Transverse colon (tissue), 4 donors: ENCODE measurements around the gene NRG2. TPM values are rescaled to one million over a fixed set of nuclear protein-coding genes. Genes with fewer than 3 reads are reported as not detected.

Experiments
- DNase-seq: peaks from one replicate; pipeline ENCODE4 v3.0.0-alpha.2; 2019
- H3K27ac ChIP-seq, 4 donors: fragments of 200-600 bp; sonication (generic); 2 replicates each; pipeline ENCODE4 v1.5.1; 2016 to 2018; ENCODE audit warnings: inconsistent platforms in 4 of 4
- H3K27me3 ChIP-seq: fragments of 200-600 bp; sonication (generic); 2 replicates; pipeline ENCODE4 v1.5.1; 2017; ENCODE audit warnings: inconsistent platforms
- H3K36me3 ChIP-seq, 4 donors: fragments of 200-600 bp; sonication (generic); 2 replicates each; pipeline ENCODE4 v1.5.1; 2017 to 2019; ENCODE audit warnings: inconsistent platforms in 4 of 4
- H3K4me1 ChIP-seq, 4 donors: fragments of 200-600 bp; sonication (generic); 2 replicates each; pipeline ENCODE4 v1.5.1; 2017 to 2020; ENCODE audit warnings: inconsistent platforms in 4 of 4
- H3K4me3 ChIP-seq, 4 donors: fragments of 200-600 bp; sonication (generic); 1 replicate in 1 of 4; 2 replicates in 3 of 4; pipeline versions ENCODE4 v1.5.1 to v1.6.1; 2017 to 2019; ENCODE audit warnings: inconsistent platforms in 4 of 4
- H3K9me3 ChIP-seq, 2 donors: fragments of 200-600 bp; sonication (generic); 2 replicates each; pipeline ENCODE4 v1.5.1; 2017 to 2019; ENCODE audit warnings: inconsistent platforms in 2 of 2
- EP300 ChIP-seq: sonication (generic); formaldehyde crosslinking; IDR thresholded peaks from one replicate; pipeline ENCODE4 v1.6.1; 2017; ENCODE audit warnings: antibody characterized with exemption, low read depth
- POLR2A ChIP-seq: fragments of 450-650 bp; IDR thresholded peaks from one replicate; pipeline ENCODE4 v1.6.1; 2016; ENCODE audit warnings: antibody characterized with exemption, mild to moderate bottlenecking, moderate library complexity
- POLR2AphosphoS5 ChIP-seq, 3 donors: sonication (generic); formaldehyde crosslinking; IDR thresholded peaks; one replicate each; pipeline ENCODE4 v1.6.1; 2016; ENCODE audit warnings: antibody characterized with exemption in 3 of 3
- WGBS, 2 donors: methylation state at CpG; one replicate each; pipeline ENCODE4 v1.1.5; 2018; ENCODE audit warnings: low coverage in 1 of 2; 5-methylcytosine and 5-hydroxymethylcytosine counted together
- in situ Hi-C, 4 donors: fragments of 200-750 bp; cut with MboI; loops; one replicate each; pipeline versions ENCODE4 v1.15.0 to v1.15.1; 2017; ENCODE audit warnings: low sequenced_read_pairs in 3 of 4, low pct_ligation_motif_present in 1 of 4, low pct_unique_long_range_greater_than_20kb in 1 of 4
- intact Hi-C: fragments of 100-400 bp; cut with DNase I; formaldehyde crosslinking; loops from one replicate; pipeline ENCODE4 v1.15.1; 2023; ENCODE audit warnings: low total_unique reads
- total RNA-seq, 4 donors: library from RNA; depleted of rRNA; stranded (reverse); fragments of >200 nt; gene quantifications; one replicate each; pipeline ENCODE4 v1.1.0, GENCODE V29; 2016
- TF ChIP-seq, protein P1 (sequence below), 5 experiments: fragments of 200-600 bp in 3 of 5; fragments of 450-650 bp in 2 of 5; sonication (generic) in 3 of 5; IDR thresholded peaks; 1 replicate in 2 of 5; 2 replicates in 3 of 5; pipeline ENCODE4 v1.5.1; 2016 to 2017; ENCODE audit warnings: antibody characterized with exemption in 5 of 5, inconsistent platforms in 3 of 5, mild to moderate bottlenecking in 2 of 5, moderate library complexity in 1 of 5

Gene NRG2
- total RNA-seq, 4 donors from 2014 or later = 0.68 to 12.3 (median 0.95) TPM; not detected in 1

DNA sequence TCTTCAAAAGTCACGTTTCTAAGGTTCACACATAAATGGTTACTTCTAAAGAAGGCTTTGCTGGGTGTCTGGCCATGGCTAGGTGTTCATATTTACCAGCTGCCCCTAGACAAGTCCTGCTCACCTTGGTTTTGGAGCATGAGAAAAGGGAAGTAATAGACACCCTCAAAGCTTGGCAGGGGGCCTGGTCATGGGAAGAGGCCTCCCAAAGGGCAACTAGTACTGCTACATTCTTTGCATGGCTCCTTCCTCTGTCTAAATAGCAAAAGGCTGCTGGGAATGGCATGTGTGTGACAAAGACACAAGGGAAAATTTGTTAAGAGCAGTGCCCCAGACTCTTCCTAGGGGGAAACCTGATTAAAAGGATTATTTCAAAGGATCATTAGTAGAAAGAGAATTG is 93.4 kb downstream of the NRG2 start:
- no peak overlapping the region for H3K27ac ChIP-seq
- intact Hi-C loops = no loop called here

GRCh38 chr5:139947727-139948126 is 95.4 kb downstream of the NRG2 start:
- no peak for DNase-seq
- intact Hi-C loops (no loop called here), in situ Hi-C loops (no loop called here)
- no peaks in the 10 kb centered on the region for H3K4me1 ChIP-seq
- H3K36me3 ChIP-seq = no peaks in the 10 kb centered on the region
- peaks cover 3% of the 10 kb centered on the region for H3K27me3 ChIP-seq
- H3K27ac ChIP-seq = no peak overlapping the region
- no peak overlapping the region for H3K4me3 ChIP-seq
- H3K9me3 ChIP-seq = no peaks in the 10 kb centered on the region
- TF ChIP-seq, protein P1, sequence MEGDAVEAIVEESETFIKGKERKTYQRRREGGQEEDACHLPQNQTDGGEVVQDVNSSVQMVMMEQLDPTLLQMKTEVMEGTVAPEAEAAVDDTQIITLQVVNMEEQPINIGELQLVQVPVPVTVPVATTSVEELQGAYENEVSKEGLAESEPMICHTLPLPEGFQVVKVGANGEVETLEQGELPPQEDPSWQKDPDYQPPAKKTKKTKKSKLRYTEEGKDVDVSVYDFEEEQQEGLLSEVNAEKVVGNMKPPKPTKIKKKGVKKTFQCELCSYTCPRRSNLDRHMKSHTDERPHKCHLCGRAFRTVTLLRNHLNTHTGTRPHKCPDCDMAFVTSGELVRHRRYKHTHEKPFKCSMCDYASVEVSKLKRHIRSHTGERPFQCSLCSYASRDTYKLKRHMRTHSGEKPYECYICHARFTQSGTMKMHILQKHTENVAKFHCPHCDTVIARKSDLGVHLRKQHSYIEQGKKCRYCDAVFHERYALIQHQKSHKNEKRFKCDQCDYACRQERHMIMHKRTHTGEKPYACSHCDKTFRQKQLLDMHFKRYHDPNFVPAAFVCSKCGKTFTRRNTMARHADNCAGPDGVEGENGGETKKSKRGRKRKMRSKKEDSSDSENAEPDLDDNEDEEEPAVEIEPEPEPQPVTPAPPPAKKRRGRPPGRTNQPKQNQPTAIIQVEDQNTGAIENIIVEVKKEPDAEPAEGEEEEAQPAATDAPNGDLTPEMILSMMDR (IDR thresholded peaks at IDR 0.05) = no peak
- TF ChIP-seq POLR2AphosphoS5 (IDR thresholded peaks at IDR 0.05) (no peak), POLR2A (no peak), EP300 (no peak)

More for the DNA sequence above, 93.4 kb downstream of the NRG2 start:
- in situ Hi-C loops = no loop called here
- TF ChIP-seq POLR2A = no peak
- TF ChIP-seq POLR2AphosphoS5 (IDR thresholded peaks at IDR 0.05) = no peak
- TF ChIP-seq EP300 = no peak
- TF ChIP-seq, protein P1 (IDR thresholded peaks at IDR 0.05) = no peak
- H3K27me3 ChIP-seq = peaks cover 3% of the 10 kb centered on the region
- no peaks in the 10 kb centered on the region for H3K9me3 ChIP-seq
- H3K4me1 ChIP-seq = no peaks in the 10 kb centered on the region
- no peaks in the 10 kb centered on the region for H3K36me3 ChIP-seq
- H3K4me3 ChIP-seq = no peak overlapping the region
- DNase-seq = no peak
- whole genome bisulfite sequencing, 2 donors = 60 to 61% methylated on average over 1 of the region's 1 CpG

DNA sequence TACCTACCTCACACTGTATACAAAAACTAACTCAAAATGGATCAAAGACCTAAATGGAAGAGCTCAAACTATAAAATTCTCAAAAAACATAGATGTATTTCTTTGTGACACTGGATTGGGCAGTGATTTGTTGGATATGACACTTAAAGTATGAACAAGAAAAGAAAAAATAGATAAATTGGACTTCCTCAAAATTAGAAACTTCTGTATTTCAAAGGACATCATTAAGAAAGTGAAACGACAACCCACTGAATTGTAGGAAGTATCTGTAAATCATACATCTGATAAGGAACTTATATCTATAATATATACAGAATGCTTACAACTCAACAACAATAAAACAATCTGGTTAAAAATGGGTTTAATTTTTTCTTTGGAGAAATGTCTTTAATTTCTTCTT is 96.7 kb downstream of the NRG2 start:
- 31 to 56% methylated on average over 1 of the region's 1 CpG for WGBS, 2 donors
- TF ChIP-seq, protein P1 (IDR thresholded peaks at IDR 0.05) = no peak
- TF ChIP-seq POLR2AphosphoS5 (IDR thresholded peaks at IDR 0.05) (no peak), POLR2A (no peak), EP300 (no peak)
- Histone ChIP-seq H3K27ac (no peak overlapping the region), H3K4me1 (no peaks in the 10 kb centered on the region), H3K4me3 (no peak overlapping the region), H3K27me3 (peaks cover 3% of the 10 kb centered on the region), H3K9me3 (peaks cover 0 to 4% of the 10 kb centered on the region in 2 donors), H3K36me3 (no peaks in the 10 kb centered on the region)
- intact Hi-C loops = no loop called here
- no peak for DNase-seq
- in situ Hi-C loops = no loop called here

- TF ChIP-seq POLR2AphosphoS5 (IDR thresholded peaks at IDR 0.05) = no peak
- no peak for TF ChIP-seq POLR2A
- TF ChIP-seq EP300 = no peak
- TF ChIP-seq, protein P1 (IDR thresholded peaks at IDR 0.05) = no peak
- Histone ChIP-seq H3K36me3 (no peaks in the 10 kb centered on the region), H3K4me3 (no peak overlapping the region), H3K27me3 (peaks cover 3% of the 10 kb centered on the region), H3K27ac (no peak overlapping the region), H3K9me3 (peaks cover 0 to 4% of the 10 kb centered on the region in 2 donors), H3K4me1 (no peaks in the 10 kb centered on the region)
- DNase-seq = no peak
- intact Hi-C loops (no loop called here), in situ Hi-C loops (no loop called here)
- WGBS, 2 donors = 74 to 78% methylated on average over 3 of the region's 3 CpGs
These were observed 97.1 kb downstream of the NRG2 start for GRCh38 chr5:139946006-139946405.
